Amniotic epithelial cell (primary cell): ENCODE results near the gene CCP110.

ENCODE experiments used
- DNase-seq: peaks from one replicate; pipeline ENCODE4 v3.0.0-alpha.2; 2010; ENCODE audit warnings: low read depth

CCP110 gene, protein sequence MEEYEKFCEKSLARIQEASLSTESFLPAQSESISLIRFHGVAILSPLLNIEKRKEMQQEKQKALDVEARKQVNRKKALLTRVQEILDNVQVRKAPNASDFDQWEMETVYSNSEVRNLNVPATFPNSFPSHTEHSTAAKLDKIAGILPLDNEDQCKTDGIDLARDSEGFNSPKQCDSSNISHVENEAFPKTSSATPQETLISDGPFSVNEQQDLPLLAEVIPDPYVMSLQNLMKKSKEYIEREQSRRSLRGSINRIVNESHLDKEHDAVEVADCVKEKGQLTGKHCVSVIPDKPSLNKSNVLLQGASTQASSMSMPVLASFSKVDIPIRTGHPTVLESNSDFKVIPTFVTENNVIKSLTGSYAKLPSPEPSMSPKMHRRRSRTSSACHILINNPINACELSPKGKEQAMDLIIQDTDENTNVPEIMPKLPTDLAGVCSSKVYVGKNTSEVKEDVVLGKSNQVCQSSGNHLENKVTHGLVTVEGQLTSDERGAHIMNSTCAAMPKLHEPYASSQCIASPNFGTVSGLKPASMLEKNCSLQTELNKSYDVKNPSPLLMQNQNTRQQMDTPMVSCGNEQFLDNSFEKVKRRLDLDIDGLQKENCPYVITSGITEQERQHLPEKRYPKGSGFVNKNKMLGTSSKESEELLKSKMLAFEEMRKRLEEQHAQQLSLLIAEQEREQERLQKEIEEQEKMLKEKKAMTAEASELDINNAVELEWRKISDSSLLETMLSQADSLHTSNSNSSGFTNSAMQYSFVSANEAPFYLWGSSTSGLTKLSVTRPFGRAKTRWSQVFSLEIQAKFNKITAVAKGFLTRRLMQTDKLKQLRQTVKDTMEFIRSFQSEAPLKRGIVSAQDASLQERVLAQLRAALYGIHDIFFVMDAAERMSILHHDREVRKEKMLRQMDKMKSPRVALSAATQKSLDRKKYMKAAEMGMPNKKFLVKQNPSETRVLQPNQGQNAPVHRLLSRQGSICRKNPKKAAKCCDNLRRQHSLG

DNA sequence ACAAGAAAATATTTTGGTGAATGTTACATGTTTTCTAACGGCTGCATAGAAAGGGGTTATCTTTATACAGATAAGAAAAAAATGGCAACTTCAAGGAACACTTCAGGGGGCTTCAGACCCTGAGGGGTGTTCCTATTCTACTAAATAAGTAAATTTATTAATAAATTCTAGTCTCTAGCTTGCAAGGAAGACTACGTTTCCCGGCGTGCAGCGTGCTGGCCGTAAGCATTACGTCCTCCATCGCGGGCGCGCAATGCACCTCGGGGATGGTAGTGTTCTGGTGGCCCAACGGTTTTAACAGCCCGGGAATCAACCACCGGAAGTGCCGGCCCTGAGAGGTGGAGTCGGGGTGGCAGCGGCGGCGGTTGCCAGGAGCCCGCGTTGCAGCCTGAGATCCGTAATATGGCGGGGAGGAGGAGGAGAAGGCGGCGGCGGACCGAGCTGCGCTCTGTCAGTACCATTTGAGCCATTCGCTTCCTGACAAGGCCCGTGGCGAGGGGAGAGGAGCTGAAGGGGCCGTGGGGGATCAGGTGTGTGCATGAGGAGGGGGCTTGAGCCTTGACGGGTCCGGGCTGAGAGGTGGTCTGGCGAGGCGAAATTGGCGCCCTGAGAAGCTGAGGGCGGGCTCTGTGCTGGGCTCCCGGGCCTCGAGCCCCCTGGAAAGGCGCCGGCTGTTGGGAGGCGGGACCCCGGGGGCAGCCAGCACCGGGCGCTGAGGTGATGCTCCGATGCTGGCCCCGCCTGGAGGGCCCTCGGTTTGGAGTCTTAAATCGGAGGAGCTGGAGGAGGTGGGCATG is at the start of gene CCP110:
Gene CCP110, plus strand, starts transcription at position 384 of the 797 bp plus-strand sequence. CDS start 3,940 bp downstream, outside the sequence.
- DNase-seq, result peak; percentile 96

DNA sequence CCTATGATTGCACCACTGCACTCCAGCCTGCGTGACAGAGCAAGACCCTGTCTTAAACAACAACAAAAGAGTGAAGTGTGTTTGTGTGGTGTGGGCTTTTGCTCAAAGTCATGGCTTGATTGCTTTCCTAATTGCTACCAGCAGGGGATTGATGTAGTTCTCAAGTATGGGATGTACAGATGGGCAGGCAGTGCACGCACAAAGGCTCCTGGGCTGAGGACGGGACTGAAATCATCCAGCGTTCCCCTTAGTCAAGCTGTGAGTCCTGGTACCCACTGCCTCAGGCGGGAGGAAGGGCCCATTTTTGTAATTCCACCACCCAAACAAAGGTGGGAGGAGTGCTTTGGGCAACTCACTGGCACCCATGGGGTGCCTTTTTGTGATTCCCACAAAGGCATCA is 49.1 kb upstream of the CCP110 start:
- no peak for DNase-seq

DNA sequence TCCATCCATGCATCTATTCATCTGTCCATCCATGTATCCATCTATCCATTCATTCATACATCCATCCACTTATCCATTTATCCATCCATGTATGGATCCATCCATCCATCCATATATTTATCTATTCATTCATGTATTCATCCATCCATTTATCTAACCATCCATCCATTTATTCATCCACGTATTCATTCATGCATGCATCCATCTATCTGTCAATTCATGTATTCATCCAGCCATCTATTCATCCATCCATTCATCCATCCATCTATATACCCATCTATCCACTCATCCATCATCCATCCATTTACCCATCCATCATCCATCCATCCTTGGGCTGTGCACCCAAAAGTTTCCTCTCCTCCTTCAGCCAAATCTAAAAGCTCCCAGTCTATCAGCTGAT is 45.2 kb upstream of the CCP110 start:
- no peak for DNase-seq

DNA sequence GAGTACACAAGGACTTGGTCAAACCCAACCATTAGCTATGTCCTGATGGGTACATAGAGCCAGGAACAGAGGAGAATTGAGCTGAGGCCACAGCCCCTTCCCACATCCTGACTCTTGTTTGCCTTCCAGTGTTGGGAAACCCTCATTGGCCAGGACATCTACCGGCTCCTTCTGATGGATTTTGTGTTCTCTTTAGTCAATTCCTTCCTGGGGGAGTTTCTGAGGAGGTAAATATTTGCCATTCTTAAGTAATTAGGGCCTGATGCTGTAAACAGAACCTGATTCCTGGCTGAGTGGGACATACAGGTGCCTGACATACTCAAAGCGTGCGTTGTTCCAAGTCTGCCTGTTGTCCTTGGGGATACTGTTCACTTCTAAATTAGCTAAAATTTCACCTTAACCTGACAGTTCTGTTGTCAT is 44.4 kb upstream of the CCP110 start:
- DNase-seq, result no peak

DNA sequence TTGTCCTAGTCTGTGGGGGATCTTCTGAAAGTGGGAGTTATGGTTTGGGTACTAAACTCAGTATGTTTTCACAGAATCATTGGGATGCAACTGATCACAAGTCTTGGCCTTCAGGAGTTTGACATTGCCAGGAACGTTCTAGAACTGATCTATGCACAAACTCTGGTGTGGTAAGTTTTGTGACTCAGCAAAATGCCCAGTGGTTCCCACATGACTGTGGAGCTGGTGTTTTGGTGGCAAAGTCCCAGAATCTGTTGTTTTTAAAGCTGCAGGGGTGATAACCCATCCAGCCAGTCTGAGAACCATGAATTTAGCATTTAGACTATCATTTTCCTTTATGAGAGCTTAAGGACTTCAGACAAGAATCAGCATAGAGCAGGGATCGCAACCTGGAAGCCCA is 42.4 kb upstream of the CCP110 start:
- peak; percentile 13 for DNase-seq

DNA sequence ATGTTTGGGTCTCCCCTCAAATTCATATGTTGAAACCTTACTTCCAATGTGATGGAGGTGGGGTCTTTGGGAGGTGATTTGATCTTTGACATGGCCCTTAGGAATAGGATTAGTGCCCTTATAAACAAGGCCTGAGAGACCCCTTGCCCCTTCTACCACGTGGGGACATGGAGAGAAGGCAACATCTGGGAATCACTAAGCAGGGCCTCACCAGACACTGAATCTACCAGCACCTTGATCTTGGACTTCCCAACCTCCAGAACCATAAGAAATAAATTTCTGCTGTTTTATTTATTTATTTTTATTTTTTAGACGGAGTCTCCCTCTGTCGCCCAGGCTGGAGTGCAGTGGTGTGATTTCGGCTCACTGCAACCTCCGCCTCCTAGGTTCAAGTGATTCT is 42.0 kb upstream of the CCP110 start:
- no peak for DNase-seq

DNA sequence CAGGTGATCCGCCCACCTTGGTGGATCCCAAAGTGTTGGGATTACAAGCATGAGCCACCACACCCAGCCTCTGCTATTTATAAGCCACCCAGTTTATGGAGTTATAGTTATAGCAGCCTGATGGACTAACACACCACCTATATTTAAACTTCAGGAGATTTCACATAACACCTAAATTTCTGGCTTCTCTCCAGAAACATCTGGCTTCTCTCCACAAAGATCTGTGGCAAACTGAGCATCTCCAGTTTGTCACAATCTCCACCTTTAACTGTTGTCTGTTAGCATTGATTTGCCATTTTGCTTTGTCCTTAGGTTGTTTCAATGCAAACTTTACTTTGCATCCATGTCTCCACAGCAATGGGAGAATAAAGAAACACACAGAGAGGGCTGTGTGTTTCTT is 41.5 kb upstream of the CCP110 start:
- no peak for DNase-seq

DNA sequence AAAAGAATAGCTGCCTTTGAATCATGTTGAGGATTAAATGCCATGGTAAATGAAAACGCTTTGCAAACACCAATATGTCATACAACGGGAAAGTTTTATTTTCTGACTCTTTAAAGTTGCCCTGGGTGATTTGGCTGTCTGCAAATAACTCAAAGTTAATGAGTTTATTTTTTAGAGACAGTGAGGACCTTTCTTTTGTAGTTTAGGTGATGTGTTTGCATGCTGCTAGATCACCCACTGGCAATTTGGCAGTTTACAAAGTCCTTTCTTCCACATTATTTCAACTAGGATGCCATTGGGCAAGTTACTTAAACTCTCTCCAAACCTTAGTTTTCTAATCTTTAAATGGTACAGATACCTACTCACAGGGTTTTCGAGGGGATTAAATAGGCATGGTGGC is 39.6 kb upstream of the CCP110 start:
- no peak for DNase-seq

DNA sequence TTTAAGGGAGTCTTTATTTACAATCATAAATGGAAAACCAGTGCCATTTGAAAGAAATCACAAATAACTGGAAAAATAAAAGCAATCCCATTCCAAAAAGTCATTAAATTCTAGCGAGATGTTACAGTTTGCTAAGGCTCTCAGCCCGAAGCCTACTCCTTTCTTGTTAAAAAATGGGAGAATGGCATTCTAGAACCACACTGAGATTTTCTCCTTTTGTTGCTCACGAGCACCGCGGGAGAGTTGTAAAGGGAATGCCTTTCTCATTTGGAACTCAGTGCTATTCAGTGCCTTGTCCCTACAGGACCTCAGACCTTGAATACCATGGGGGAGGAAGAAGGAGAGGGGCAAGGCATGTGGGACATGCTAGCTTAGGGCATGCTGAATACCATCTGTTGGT is 38.1 kb upstream of the CCP110 start:
- no peak for DNase-seq

DNA sequence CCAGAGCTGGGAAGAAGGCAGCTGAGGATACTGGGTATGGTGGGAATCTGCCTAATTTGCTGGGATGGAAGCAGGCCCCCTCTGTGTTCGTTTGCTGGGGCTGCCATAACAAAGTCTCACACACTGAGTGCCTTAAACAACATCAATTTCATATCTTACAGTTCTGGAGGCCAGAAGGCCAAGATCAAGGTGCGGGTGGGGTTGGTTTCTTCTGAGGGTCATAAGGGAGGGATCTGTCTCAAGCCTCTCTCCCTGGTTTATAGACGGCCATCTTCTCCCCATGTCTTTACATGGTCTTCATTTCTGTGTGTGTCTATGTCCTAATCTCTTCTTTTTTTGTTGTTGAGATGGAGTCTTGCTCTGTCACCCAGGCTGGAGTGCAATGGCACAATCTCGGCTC is 37.7 kb upstream of the CCP110 start:
- no peak for DNase-seq

DNA sequence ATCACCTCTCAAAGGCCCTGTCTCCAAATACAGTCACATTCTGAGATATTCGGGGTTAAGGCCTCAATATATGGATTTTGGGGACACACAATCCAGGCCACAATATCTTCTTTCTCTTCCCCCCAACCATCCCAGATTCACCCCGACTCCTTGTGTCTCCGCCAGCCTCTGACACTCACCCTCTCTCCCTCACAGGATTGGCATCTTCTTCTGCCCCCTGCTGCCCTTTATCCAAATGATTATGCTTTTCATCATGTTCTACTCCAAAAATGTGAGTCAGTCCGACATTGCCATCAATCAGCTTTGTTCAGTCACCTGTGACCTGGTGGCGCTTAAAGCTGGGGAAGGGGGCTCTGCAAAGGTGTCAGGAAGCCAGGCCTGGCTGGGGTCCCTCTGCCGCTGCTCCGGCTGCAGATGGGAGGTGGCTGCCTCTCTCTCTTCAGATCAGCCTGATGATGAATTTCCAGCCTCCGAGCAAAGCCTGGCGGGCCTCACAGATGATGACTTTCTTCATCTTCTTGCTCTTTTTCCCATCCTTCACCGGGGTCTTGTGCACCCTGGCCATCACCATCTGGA is 36.9 kb upstream of the CCP110 start:
- no peak for DNase-seq

DNA sequence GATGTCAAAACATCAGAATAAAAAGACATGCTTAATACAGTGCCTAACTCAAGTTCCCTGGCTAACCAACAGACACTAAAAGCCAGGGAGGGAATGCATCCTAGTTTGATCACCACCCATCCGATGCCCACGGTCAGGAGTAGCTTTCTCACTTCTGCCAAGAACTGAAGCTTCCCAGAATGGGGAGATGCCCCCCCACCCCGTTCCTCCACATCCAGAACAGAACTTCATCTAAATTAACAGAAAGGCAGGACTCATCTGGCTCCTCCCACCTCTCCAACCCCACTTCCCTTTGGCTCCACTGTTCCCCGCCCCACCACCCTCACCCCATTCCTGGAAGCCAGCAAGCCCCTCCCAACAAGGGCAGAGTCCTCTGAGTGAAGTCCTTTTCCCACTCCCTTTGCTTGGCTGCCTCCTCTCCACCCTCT is 35.5 kb upstream of the CCP110 start:
- no peak for DNase-seq

DNA sequence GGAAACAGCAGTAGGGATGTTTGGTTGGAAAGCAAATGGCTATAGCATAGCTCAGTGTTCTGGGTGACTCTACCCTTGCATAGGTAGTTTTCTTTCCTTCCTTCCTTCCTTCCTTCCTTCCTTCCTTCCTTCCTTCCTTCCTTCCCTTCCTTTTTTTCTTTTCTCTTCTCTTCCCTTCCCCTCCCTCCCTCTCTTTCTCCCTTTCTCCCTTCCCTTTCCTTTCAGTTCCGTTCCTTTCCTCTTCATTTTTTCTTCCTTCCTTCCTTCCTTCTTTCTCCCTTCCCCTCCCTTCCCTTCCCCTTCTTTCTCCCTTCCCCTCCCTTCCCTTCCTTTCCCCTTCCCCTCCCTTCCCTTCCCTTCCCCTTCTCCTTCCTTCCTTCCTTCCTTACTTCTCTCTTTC is 33.1 kb upstream of the CCP110 start:
- DNase-seq, result no peak

DNA sequence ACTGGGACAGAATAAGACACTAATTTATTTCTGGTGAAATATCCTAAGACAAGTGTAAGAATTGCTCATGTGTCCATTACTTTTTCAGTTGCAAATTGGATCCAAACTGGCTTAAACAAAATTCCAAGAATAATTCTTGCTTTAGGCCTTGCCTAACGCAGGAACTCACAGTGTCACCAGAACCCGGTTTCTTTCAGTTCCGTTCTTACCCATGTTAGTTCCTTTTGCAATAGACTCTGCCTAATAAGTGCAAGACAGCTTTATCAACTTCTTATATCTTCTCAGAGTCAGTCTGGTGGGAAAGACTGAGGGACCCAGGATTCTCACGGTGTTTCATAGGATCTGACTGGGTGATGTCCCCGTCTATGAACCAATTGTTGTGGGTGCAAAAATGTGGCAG is 26.6 kb upstream of the CCP110 start:
- DNase-seq, result no peak

DNA sequence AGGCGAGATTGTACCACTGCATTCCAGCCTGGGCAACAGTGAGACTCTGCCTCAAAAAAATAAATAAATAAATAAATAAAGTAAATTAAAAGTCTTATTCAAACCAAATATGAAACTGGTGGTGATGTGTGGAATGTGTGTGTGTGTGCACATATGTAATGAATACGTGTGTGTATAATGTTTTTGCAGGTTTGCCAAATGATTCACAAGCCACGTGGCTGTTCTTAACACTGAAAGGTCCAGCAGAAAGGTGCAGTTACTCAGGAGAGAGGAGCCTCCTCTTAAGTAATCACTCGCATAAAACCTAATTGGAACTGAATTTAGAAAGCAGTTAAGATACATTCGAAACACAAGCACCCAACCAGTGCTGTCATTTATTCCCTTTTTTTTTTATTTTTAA is 24.7 kb upstream of the CCP110 start:
- DNase-seq, result no peak

DNA sequence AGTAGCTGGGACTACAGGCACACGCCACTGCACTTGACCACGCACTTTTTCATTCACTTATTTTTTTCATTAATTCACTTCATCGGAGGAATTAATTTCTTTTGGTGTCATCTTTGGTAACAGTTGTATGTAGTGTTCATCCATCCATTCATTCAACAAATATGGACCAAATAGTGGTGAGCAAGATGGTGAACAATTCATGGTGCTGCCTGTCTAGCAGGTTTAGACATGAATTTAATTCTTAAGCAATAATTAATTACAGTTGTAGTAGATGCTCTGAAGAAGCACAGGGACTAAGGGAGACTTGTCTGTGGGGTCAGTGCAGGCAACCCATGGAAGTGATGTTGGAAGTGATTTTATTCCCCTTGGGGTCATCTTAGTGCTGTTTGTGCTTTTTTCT is 24.3 kb upstream of the CCP110 start:
- DNase-seq, result no peak

DNA sequence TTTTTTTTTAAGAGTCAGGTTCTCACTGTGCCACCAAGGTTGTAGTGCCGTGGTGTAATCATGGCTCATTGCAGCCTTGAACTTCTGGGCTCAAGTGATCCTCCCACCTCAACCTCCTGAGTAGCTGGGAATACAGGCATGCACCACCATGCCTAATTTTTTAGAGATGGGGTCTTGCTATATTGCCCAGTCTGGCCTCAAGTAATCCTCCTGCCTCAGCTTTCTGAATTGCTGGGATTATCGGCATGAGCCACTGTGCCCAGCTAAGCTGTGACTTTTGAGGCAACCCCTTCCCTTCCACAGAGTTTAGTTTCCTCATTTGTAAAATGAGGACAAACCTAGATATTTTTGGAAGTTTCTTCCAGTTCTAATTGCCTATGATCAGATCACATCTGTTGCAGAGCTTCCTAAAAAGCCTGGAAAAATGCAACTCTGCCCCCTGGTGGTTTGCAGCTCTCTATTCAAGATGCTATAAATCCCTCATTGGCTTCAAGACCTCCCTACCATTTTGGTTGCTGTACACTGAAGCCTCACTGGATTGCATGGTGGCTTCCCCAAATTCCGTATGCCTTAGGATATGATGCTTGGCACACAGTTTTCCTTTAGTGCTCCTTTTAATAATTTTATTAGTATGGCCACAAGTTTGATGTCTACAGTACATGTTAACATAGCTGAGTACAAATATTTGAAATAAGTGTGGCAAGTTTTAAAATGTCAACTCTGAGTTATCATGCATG is 21.2 kb upstream of the CCP110 start:
- DNase-seq, result peak; percentile 70

DNA sequence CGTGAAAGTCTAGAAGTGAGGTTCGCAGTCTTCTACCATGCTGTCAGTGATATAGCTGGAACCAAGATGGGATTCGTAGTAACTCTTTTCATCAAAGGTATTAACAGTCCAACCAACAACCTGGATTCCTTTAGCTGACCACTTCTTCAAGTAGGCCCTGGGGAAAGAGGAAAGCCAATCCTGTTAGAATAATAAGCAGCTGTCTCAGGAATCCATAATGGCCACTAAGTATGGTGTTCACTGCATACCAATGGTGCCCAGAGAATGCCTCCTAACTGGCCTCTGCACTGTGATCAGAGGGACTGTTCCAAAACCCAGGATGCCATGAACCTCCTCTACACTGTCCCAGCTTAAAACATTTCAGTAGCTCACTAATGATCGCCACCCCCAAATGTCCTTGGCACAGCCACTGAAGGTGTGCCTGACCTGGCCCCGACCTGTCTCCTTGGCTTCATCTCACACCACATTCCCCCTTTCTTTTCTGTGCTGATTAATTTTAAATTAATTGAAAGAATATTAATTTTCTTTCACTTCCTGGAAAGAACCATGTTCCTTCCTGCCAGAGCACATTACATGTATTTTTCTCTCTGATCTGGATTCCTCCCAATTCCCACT is 20.2 kb upstream of the CCP110 start:
- DNase-seq, result no peak

DNA sequence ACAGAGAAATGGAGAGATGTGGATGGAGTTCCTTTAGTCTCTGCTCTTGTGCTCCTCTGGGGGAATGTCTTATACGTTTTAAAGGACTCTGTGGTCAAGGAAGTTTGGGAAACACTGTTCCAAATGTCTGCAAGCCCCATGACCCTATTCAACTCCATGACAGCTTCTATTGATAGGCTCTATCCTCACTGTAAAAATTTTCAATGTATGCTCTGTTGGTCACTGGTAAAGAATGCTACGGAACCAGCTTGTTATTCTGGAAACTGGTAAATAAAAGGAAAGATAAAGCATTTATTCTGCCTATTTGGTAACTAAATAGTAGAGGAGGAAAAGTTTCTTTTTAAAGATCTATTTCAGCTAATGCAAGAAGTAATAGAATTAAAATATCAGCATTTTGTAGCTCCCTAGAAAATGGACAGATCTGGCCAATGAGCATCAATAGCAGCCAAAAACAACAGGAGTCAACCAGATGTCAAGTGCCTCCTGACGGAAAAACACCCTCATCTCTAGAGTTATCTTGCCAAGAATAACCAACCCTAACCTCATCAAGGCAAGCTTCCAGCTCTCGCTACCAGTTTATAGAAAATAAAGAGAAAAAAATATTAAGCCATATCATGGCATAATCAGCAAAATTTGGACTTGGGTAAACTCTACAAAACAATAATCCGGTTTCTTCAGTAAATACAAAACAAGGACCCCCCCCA is 18.0 kb upstream of the CCP110 start:
- DNase-seq, result no peak

DNA sequence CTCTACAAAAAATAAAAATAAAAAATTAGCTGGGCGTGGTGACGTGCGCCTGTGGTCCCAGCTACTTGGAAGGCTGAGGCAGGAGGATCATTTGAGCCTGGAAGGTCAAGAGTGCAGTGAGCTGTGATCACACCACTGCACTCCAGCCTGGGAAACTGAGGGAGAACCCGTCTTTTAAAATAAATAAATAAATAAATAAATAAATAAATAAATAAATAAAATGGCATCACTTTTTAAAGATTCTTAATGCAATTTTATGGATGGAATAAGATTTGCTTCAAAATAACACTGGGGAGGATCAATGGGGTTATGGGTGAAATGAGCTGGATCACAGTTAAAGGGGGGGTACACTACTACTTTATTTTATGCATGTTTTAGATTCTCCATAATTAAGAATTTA is 16.8 kb upstream of the CCP110 start:
- no peak for DNase-seq
